Activated T-cell treated with anti-CD3 and anti-CD28 coated beads for 24 hours (primary cell): Measurements from ENCODE around the gene CREBBP.

Experiments
- DNase-seq: peaks from one replicate; pipeline ENCODE4 v3.0.0-alpha.2; 2020; ENCODE audit warnings: low read depth

The CREBBP gene

GRCh38 chr16:3797904-3798811 is 82.4 kb downstream of the CREBBP start:
- DNase-seq, result no peak

GRCh38 chr16:3797473-3797872 is 83.0 kb downstream of the CREBBP start:
- no peak for DNase-seq

- no peak for DNase-seq
Observed at GRCh38 chr16:3793161-3793576, 87.3 kb downstream of the CREBBP start.

DNA sequence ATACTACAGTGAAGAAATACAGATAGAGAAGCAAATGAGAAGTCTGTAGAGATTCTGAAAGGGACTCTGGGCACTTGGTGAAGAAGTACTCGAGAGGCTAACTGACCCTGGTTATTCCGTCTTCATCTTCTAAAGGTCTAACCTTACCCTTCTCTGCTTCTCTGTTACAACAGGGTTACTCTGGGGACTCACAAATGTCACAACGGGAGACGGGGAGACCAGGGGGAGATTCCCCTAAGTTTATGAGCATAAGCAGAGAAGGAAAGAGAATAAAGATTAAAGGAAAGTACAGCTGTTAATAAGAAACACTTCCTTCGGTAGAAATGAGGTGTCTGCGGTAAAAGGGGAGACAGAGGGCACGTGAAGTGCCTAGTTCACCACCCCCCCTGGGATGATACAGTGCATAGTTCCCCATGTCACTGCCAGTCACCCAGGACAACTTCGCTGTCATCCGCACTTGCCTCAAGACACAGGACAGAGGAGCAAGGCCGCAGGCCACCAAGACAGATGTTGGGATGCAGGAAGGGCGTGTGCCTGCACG is 88.0 kb downstream of the CREBBP start:
- DNase-seq, result no peak

- no peak for DNase-seq
Observed at GRCh38 chr16:3791701-3792100, 88.8 kb downstream of the CREBBP start.

GRCh38 chr16:3789375-3790099 is 91.0 kb downstream of the CREBBP start:
- DNase-seq, result no peak

- DNase-seq, result no peak
Observed at GRCh38 chr16:3788711-3789374, 91.7 kb downstream of the CREBBP start.

- DNase-seq, result no peak
Observed at GRCh38 chr16:3787924-3788661, 92.4 kb downstream of the CREBBP start.

- no peak for DNase-seq
Observed at GRCh38 chr16:3785413-3785812, 95.1 kb downstream of the CREBBP start.

GRCh38 chr16:3783516-3783915 is 97.0 kb downstream of the CREBBP start:
- DNase-seq, result no peak

- DNase-seq, result no peak
Observed at GRCh38 chr16:3782566-3782965, 97.9 kb downstream of the CREBBP start.

- no peak for DNase-seq
Observed at GRCh38 chr16:3781421-3781820, 99.1 kb downstream of the CREBBP start.

DNA sequence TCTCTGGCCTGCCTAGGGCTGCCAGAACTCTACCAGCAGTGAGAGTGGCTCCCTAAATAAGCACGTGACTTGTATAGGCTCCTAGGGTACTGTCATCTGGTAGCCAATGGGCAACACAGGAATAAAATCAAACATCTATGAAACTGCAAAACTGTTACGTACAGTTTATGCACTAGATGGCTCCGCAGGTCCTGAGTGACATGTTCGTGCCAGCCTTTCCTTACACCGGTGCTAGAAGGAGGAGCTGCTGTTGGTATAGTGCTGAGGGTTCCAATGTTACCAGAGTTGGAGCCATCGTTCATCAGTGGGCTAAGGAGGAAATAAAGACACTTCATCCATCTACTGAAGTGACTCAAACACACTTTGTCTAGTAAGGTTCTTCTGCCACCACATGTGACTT is 99.9 kb downstream of the CREBBP start:
- DNase-seq, result no peak

GRCh38 chr16:3776316-3776715 is 104.2 kb downstream of the CREBBP start:
- DNase-seq, result no peak

- DNase-seq, result no peak
Observed at GRCh38 chr16:3774819-3775218, 105.7 kb downstream of the CREBBP start.

GRCh38 chr16:3774156-3774767 is 106.3 kb downstream of the CREBBP start:
- no peak for DNase-seq

DNA sequence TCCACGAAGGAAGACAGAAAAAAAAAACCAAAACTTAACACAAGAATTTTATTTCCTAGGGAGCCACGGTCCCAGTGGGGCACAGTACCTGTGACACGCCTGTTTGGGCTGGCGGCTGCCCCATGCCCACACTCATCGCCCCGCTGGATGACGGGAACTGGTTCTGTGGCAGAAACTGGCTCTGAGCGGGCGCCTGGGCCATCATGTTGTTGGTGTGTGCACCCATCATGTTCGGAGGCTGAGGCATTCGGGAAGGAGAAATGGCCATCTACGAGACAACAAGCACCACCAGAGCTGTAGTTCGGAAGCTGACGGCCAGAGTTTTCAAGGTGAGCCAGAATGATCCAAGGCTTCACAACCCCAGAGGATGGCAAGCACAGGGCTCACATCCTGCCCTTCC is 106.8 kb downstream of the CREBBP start:
- no peak for DNase-seq

DNA sequence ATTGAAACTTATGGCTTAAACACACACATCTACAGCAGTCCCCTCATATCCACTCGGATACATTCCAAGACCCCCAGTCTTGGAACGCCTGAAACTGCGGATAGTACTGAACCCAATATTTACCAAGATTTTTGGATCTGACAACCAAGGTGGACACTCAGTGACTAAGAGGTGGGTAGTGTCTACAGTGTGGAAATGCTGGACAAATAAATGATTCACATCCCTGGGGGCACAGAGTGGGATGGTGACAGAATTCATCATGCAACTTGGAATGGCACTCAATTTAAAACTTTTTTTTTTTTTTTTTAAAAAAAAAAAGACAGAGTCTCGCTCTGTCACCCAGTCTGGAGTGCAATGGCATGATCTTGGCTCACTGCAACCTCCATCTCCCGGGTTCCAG is 109.0 kb downstream of the CREBBP start:
- DNase-seq, result no peak

GRCh38 chr16:3770530-3770929 is 110.0 kb downstream of the CREBBP start:
- no peak for DNase-seq

- no peak for DNase-seq
Observed at GRCh38 chr16:3769942-3770341, 110.6 kb downstream of the CREBBP start.

DNA sequence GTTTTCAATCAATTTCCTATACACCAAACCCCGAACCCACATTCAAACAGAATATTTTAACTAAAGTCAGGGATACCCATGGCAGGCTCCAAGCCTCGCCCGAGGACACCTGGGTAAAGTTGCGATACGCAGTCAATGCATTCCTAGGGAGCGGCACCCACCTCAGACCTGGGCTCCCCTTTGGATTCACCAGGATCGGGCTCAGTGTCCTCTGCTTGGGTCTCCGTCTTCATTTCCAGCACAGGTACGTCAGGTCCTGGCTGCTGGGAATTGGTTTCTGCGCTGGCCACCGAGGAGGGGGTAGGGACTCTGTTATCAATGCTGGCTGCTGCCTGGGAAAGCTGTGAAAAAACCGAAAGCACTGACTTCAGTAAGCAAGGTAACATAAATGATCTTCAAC is 111.5 kb downstream of the CREBBP start:
- DNase-seq, result no peak
